ENCODE results near the gene HYI. TPM values are rescaled to one million over a fixed set of nuclear protein-coding genes. Genes with fewer than 3 reads are reported as not detected.

Gene HYI
- total RNA-seq, 6 donors from 2014 or later = 63.3 to 259 (median 68.8) TPM

GRCh38 chr1:43441894-43442637 is 11.7 kb downstream of the HYI start:
- Histone ChIP-seq H3K27me3 (no peaks in the 10 kb centered on the region), H3K4me3 (no peak overlapping the region), H3K27ac (no peak overlapping the region), H3K4me1 (no peaks in the 10 kb centered on the region), H3K36me3 (peaks cover 17 to 100% (median 87%) of the 10 kb centered on the region in 4 donors), H3K9me3 (no peaks in the 10 kb centered on the region)
- 90 to 96% methylated on average over 13 to 16 of the region's 18 CpGs for WGBS, 2 donors
- DNase-seq (peak; percentile 17 to 58), ATAC-seq (ENCODE audit: low FRiP score in 2 of 2) (no peak)
- TF ChIP-seq EP300 (IDR thresholded peaks at IDR 0.05) = no peak
- no peak for TF ChIP-seq POLR2AphosphoS5 (IDR thresholded peaks at IDR 0.05)
- no peak for TF ChIP-seq CTCF (IDR thresholded peaks at IDR 0.05)
- TF ChIP-seq POLR2A (IDR thresholded peaks at IDR 0.05) = no peak

- WGBS, 2 donors = 97% methylated on average over 15 of the region's 15 CpGs
- Histone ChIP-seq H3K4me1 (peaks cover 0 to 2% (median 0%) of the 10 kb centered on the region in 4 donors), H3K27me3 (no peaks in the 10 kb centered on the region), H3K4me3 (no peak overlapping the region), H3K9me3 (no peaks in the 10 kb centered on the region), H3K27ac (no peak overlapping the region), H3K36me3 (peaks cover 10 to 93% (median 82%) of the 10 kb centered on the region in 4 donors)
- ATAC-seq (ENCODE audit: low FRiP score in 2 of 2) = no peak
- peak in 1 of 2 donors; percentile 6 for DNase-seq
- TF ChIP-seq POLR2A (IDR thresholded peaks at IDR 0.05) (no peak), POLR2AphosphoS5 (IDR thresholded peaks at IDR 0.05) (no peak)
Observed at GRCh38 chr1:43441166-43441893, 12.4 kb downstream of the HYI start.

- H3K27me3 ChIP-seq = no peaks in the 10 kb centered on the region
- peak in 1 of 2 donors; percentile 12 for DNase-seq
- H3K4me1 ChIP-seq = peaks cover 0 to 6% (median 2%) of the 10 kb centered on the region in 4 donors
- no peak overlapping the region for H3K27ac ChIP-seq
- WGBS, 2 donors = 86 to 90% methylated on average over 1 to 7 of the region's 7 CpGs
- no peak overlapping the region for H3K4me3 ChIP-seq
- H3K9me3 ChIP-seq = no peaks in the 10 kb centered on the region
- TF ChIP-seq CTCF (IDR thresholded peaks at IDR 0.05) (no peak), POLR2A (IDR thresholded peaks at IDR 0.05) (no peak), EP300 (IDR thresholded peaks at IDR 0.05) (no peak), POLR2AphosphoS5 (IDR thresholded peaks at IDR 0.05) (no peak)
- peaks cover 7 to 88% (median 75%) of the 10 kb centered on the region in 4 donors for H3K36me3 ChIP-seq
- no peak for ATAC-seq (ENCODE audit: low FRiP score in 2 of 2)
Observed at GRCh38 chr1:43440358-43440757, 13.4 kb downstream of the HYI start.

- WGBS, 2 donors = 76 to 86% methylated on average over 7 of the region's 7 CpGs
- TF ChIP-seq EP300 (IDR thresholded peaks at IDR 0.05) (no peak), POLR2A (IDR thresholded peaks at IDR 0.05) (no peak), CTCF (IDR thresholded peaks at IDR 0.05) (no peak), POLR2AphosphoS5 (IDR thresholded peaks at IDR 0.05) (no peak)
- DNase-seq (peak in 1 of 2 donors; percentile 21), ATAC-seq (ENCODE audit: low FRiP score in 2 of 2) (no peak)
- Histone ChIP-seq H3K4me3 (no peak overlapping the region), H3K27ac (no peak overlapping the region), H3K36me3 (peaks cover 7 to 90% (median 76%) of the 10 kb centered on the region in 4 donors), H3K4me1 (peaks cover 0 to 7% (median 3%) of the 10 kb centered on the region in 4 donors), H3K9me3 (no peaks in the 10 kb centered on the region), H3K27me3 (no peaks in the 10 kb centered on the region)
Observed at GRCh38 chr1:43439781-43440180, 13.9 kb downstream of the HYI start.

- WGBS, 2 donors = 93 to 96% methylated on average over 9 to 10 of the region's 10 CpGs
- Histone ChIP-seq H3K9me3 (no peaks in the 10 kb centered on the region), H3K4me3 (no peak overlapping the region), H3K27ac (no peak overlapping the region), H3K27me3 (no peaks in the 10 kb centered on the region), H3K36me3 (peaks cover 4 to 89% (median 76%) of the 10 kb centered on the region in 4 donors), H3K4me1 (peaks cover 0 to 7% (median 3%) of the 10 kb centered on the region in 4 donors)
- DNase-seq (no peak), ATAC-seq (ENCODE audit: low FRiP score in 2 of 2) (no peak)
- TF ChIP-seq EP300 (IDR thresholded peaks at IDR 0.05) = no peak
- no peak for TF ChIP-seq POLR2AphosphoS5 (IDR thresholded peaks at IDR 0.05)
- no peak for TF ChIP-seq CTCF (IDR thresholded peaks at IDR 0.05)
- TF ChIP-seq POLR2A (IDR thresholded peaks at IDR 0.05) = no peak
Observed at GRCh38 chr1:43438953-43439581, 14.7 kb downstream of the HYI start.
